Measurements from ENCODE around the gene METTL24.

- TF ChIP-seq CTCF (IDR thresholded peaks at IDR 0.05) (no peak), EZH2phosphoT487 (IDR thresholded peaks at IDR 0.05) (no peak), EZH2 (IDR thresholded peaks at IDR 0.05) (no peak)
Observed at GRCh38 chr6:110214338-110214737, 143.8 kb downstream of the METTL24 start.
